T-helper 1 cell treated with Interleukin-12 subunit alpha and Interleukin-12 subunit beta and Interleukin-4 antibody, amounts not matched to agents 30 μg/mL and 1 μg/mL, for 36 hours (primary cell): ENCODE data around the gene RSRC1.
"Not testable (repeated sequence)": the region's sequence is repeated elsewhere in the genome, so short reads cannot be mapped to it uniquely, and the experiment has no call there.

Experiments
- H3K27ac Mint-ChIP-seq: one replicate; pipeline ENCODE4 v1.8.0; 2021; ENCODE audit warnings: mild to moderate bottlenecking, mixed read lengths
- H3K27me3 Mint-ChIP-seq: one replicate; pipeline ENCODE4 v1.8.0; 2021; ENCODE audit warnings: low read depth, mixed read lengths
- H3K36me3 Mint-ChIP-seq: one replicate; pipeline ENCODE4 v1.8.0; 2021; ENCODE audit warnings: low read depth, mixed read lengths
- H3K4me1 Mint-ChIP-seq: one replicate; pipeline ENCODE4 v1.8.0; 2021; ENCODE audit warnings: low read depth, mixed read lengths
- H3K4me3 Mint-ChIP-seq: one replicate; pipeline ENCODE4 v1.8.0; 2021; ENCODE audit warnings: mild to moderate bottlenecking, moderate library complexity, mixed read lengths
- H3K9me3 Mint-ChIP-seq: one replicate; pipeline ENCODE4 v1.8.0; 2021; ENCODE audit warnings: mixed read lengths

RSRC1 gene

DNA sequence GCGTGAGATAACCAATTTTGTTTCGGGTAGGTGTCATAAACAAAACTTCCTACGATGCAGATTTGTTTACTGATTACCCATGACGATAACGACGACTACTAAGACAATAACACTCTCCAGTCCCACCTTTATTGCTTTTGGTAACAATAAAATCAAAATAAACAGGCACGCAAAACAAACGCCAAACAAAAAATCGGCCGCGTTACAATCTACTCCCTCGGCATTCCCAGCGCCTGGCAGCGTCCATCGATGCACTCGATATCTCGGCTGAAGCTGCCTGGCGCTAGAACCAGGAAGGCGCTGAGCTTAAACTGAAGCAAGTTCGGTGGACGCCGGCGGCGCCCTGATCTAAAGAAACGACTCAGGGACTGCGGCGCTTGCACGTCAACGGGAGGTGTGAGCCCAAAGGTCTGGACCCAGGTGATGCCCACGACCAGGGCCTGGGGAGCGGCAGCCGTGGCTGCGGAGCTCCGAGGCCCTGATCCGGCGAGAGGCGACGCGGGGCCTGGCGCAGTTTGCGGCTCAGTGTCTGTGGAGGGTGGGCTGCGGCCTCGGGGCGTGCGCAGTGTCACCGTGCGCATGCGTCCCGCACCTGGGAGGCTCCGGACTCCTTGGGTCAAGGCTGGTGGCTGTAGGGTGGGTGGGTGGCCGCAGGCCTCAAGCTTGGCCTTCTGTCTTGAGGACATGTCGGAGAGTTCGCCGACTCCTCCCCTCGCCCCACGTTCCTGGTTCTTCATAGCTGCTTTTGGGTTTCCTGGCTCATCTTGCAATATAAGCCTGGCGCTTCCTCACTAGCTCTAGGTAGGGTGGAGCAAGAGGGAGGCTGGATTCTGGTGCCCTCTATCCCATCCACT, at the start of gene RSRC1:
RSRC1 (plus strand) TSS at position 286 of the 854 bp plus-strand sequence. CDS start 12,016 bp downstream, outside the sequence.
- Mint-ChIP-seq H3K27me3 (peaks cover 42% of the 10 kb centered on the region), H3K27ac (peak within 1 kb of the TSS; percentile 88), H3K4me3 (peak within 1 kb of the TSS; percentile 97), H3K4me1 (peaks cover 51% of the 10 kb centered on the region), H3K36me3 (peaks cover 34% of the 10 kb centered on the region), H3K9me3 (peaks cover 23% of the 10 kb centered on the region)

GRCh38 chr3:158065574-158065973, 44.3 kb upstream of the RSRC1 start:
- H3K4me3 Mint-ChIP-seq, H3K9me3 Mint-ChIP-seq, H3K27ac Mint-ChIP-seq, H3K4me1 Mint-ChIP-seq, H3K36me3 Mint-ChIP-seq, H3K27me3 Mint-ChIP-seq: not testable (repeated sequence)

- H3K27me3 Mint-ChIP-seq = peaks cover 5% of the 10 kb centered on the region
- H3K4me1 Mint-ChIP-seq = no peaks in the 10 kb centered on the region
- no peak overlapping the region for H3K4me3 Mint-ChIP-seq
- no peaks in the 10 kb centered on the region for H3K36me3 Mint-ChIP-seq
- no peaks in the 10 kb centered on the region for H3K9me3 Mint-ChIP-seq
- no peak overlapping the region for H3K27ac Mint-ChIP-seq
Observed at GRCh38 chr3:158072790-158073189, 37.1 kb upstream of the RSRC1 start.

GRCh38 chr3:158074591-158074990, 35.3 kb upstream of the RSRC1 start:
- H3K4me3 Mint-ChIP-seq = no peak overlapping the region
- no peaks in the 10 kb centered on the region for H3K36me3 Mint-ChIP-seq
- H3K4me1 Mint-ChIP-seq = no peaks in the 10 kb centered on the region
- no peak overlapping the region for H3K27ac Mint-ChIP-seq
- no peaks in the 10 kb centered on the region for H3K9me3 Mint-ChIP-seq
- peaks cover 5% of the 10 kb centered on the region for H3K27me3 Mint-ChIP-seq

- Mint-ChIP-seq H3K27ac (no peak overlapping the region), H3K9me3 (no peaks in the 10 kb centered on the region), H3K4me3 (no peak overlapping the region), H3K4me1 (no peaks in the 10 kb centered on the region), H3K27me3 (no peaks in the 10 kb centered on the region), H3K36me3 (no peaks in the 10 kb centered on the region)
Observed at GRCh38 chr3:158079599-158079998, 30.3 kb upstream of the RSRC1 start.

DNA sequence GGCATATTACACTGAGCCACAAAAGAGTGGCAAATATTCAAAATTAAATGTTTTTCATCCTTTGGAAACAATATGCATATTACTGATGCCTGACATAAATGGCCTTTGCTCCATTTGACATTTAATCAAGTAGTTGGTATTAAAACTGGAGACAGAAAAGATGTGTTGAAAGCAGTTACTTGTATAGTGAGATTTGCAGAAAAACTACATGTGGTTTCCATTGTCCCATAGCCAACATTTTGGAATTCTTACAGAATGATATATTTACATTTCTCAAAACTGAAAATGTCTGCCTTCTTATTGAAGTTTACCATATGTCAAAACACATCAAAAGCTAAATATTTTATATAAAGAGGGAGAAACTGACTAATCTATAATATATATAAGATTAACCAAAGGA, 25.2 kb upstream of the RSRC1 start:
- H3K4me1 Mint-ChIP-seq = no peaks in the 10 kb centered on the region
- no peaks in the 10 kb centered on the region for H3K36me3 Mint-ChIP-seq
- H3K27ac Mint-ChIP-seq = no peak overlapping the region
- no peak overlapping the region for H3K4me3 Mint-ChIP-seq
- no peaks in the 10 kb centered on the region for H3K9me3 Mint-ChIP-seq
- peaks cover 21% of the 10 kb centered on the region for H3K27me3 Mint-ChIP-seq

DNA sequence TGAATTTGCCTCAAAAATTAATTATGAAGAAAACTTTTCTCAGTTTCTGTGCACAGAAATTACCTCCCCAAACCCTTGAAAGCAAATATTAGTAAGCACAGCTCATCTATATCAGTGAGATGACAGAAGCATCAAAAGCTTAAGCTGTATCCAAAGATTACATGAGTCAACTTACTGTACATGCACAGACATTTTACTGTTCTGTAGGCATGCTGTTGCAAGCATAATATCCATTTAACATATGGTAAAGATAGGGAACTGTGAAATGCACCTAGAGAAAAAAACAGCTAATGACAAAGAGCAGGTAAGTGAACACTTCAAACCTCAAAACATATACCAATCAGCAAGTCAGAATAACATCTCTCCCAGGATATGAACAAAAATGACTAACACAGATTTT, 24.5 kb upstream of the RSRC1 start:
- H3K36me3 Mint-ChIP-seq = no peaks in the 10 kb centered on the region
- no peaks in the 10 kb centered on the region for H3K9me3 Mint-ChIP-seq
- H3K27ac Mint-ChIP-seq = no peak overlapping the region
- H3K4me1 Mint-ChIP-seq = no peaks in the 10 kb centered on the region
- peaks cover 28% of the 10 kb centered on the region for H3K27me3 Mint-ChIP-seq
- no peak overlapping the region for H3K4me3 Mint-ChIP-seq

DNA sequence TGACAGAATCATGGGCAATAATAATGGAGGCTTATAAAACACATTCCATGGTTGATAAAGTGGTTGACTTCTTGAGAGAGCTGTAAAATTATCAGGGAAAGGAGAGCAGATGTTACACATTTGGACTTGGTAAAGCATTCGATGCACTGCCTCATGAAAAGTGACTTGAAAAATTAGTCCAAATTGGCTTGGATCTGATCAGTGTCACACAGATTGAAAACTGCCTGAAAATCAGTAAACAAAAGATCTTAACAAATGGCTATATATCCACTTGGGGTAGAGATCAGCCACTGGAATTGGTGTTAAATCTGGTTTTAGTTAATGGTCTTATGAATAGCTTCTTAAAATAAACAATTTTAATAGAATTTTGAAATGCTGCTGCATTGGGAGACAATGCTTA, 24.0 kb upstream of the RSRC1 start:
- Mint-ChIP-seq H3K9me3 (no peaks in the 10 kb centered on the region), H3K4me3 (no peak overlapping the region), H3K27ac (no peak overlapping the region), H3K27me3 (peaks cover 34% of the 10 kb centered on the region), H3K36me3 (no peaks in the 10 kb centered on the region), H3K4me1 (no peaks in the 10 kb centered on the region)

DNA sequence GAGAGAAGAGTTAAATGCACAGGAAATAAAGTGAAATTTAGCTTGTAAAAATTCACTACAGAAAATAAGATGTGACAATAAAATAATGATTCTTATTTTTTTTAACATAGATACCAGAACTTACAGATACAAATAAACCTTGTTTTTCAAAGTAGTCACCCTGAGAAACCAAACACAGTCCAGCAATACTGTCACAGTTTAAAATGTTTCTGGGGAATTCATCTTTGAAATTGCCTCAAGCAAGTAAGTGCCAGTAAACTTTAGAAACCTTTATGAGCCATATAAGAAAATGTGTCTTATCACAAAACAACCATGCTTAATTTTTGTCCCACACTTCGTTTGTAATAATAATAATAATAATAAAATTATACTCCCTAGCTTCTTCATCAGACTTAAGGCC, 23.5 kb upstream of the RSRC1 start:
- no peaks in the 10 kb centered on the region for H3K9me3 Mint-ChIP-seq
- H3K36me3 Mint-ChIP-seq = no peaks in the 10 kb centered on the region
- H3K27me3 Mint-ChIP-seq = peaks cover 36% of the 10 kb centered on the region
- H3K4me1 Mint-ChIP-seq = no peaks in the 10 kb centered on the region
- no peak overlapping the region for H3K27ac Mint-ChIP-seq
- H3K4me3 Mint-ChIP-seq = no peak overlapping the region

- Mint-ChIP-seq H3K36me3 (no peaks in the 10 kb centered on the region), H3K4me3 (no peak overlapping the region), H3K27ac (no peak overlapping the region), H3K27me3 (peaks cover 40% of the 10 kb centered on the region), H3K9me3 (no peaks in the 10 kb centered on the region), H3K4me1 (no peaks in the 10 kb centered on the region)
Observed at GRCh38 chr3:158086776-158087175, 23.1 kb upstream of the RSRC1 start.

DNA sequence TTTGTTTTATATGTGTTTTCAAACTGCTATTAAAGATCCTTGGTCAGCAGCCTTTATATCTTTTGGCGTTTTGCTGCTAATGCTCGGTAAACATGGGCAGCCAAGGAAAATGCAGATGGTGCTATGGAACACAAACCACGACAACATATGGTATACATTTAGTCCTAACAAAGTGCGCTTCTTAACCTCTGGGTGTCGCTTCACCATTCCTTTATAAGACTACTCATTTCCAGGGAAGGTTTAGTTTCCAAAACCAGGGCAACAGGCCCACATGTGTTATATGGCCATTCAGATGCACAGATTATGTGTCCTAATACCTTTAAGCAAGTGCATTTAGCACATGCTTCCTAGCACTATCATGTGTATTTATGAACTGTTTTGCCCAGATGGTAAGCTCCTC, 18.4 kb upstream of the RSRC1 start:
- Mint-ChIP-seq H3K4me3 (no peak overlapping the region), H3K36me3 (no peaks in the 10 kb centered on the region), H3K9me3 (no peaks in the 10 kb centered on the region), H3K4me1 (peaks cover 2% of the 10 kb centered on the region), H3K27me3 (peaks cover 73% of the 10 kb centered on the region), H3K27ac (no peak overlapping the region)

DNA sequence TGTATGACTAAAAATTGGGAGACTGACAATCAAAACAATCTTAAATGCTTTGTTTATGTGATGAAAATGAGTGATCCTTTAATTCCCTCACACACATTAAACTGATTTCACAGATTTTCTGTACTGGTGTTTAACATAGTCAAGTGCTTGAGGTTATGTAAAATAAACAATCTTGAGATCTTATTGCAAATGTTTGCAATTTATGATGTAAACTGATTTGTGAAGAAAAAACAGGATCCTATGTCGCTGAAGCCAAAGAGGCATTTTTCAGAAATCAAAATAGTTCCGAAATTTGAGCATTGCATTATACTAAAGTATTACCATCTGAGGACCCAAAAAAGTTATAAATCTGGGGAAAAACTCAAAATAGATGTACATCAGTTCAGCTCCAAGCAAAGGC, 16.4 kb upstream of the RSRC1 start:
- no peak overlapping the region for H3K4me3 Mint-ChIP-seq
- no peak overlapping the region for H3K27ac Mint-ChIP-seq
- peaks cover 87% of the 10 kb centered on the region for H3K27me3 Mint-ChIP-seq

DNA sequence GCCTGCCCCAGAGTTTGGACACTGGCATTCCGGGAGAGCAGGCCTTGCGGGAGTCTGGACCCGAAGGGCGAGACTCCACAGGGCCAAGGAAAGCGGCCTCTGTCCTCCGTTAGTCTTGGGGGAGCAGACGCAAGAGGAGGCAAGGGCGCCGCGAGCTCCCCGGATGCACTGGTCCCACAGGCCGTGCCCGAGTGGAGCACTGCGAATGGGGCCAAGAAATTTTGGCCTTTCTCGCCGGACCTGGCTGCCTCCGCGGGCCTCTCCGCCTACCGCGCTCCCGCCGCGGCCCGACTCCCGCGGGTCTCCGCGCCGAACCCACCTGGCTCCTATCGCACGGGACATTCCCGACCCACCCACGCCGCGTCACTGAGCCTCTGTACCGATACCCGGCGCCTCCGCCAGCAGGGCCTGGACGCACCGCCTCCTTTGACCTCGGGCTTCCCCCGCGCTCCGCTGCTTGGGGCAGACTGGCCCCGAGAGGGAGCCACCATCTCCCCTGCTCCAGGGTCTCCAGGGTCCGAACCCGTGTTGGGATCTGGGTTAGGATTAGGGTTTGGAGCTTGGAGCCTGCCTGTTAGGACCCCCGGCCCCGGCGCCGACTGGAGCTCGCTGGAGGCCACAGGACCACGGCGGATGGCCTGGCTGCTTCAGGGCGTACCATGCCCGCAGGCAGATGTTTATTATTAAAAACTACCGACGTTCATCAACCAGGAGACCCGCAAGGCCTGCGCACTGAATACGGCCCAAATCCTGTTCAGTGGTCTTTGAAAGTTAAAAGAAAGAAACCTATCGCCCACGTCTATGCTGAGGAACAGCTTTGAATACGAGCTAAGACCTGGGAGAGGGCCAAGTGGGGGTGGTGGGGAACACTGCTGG, 15.4 kb upstream of the RSRC1 start:
- Mint-ChIP-seq H3K36me3 (no peaks in the 10 kb centered on the region), H3K27ac (no peak overlapping the region), H3K4me1 (peaks cover 10% of the 10 kb centered on the region), H3K27me3 (peaks cover 92% of the 10 kb centered on the region), H3K4me3 (no peak overlapping the region), H3K9me3 (no peaks in the 10 kb centered on the region)

More for the DNA sequence above, 16.4 kb upstream of the RSRC1 start:
- Mint-ChIP-seq H3K36me3 (no peaks in the 10 kb centered on the region), H3K4me1 (peaks cover 9% of the 10 kb centered on the region), H3K9me3 (no peaks in the 10 kb centered on the region)

DNA sequence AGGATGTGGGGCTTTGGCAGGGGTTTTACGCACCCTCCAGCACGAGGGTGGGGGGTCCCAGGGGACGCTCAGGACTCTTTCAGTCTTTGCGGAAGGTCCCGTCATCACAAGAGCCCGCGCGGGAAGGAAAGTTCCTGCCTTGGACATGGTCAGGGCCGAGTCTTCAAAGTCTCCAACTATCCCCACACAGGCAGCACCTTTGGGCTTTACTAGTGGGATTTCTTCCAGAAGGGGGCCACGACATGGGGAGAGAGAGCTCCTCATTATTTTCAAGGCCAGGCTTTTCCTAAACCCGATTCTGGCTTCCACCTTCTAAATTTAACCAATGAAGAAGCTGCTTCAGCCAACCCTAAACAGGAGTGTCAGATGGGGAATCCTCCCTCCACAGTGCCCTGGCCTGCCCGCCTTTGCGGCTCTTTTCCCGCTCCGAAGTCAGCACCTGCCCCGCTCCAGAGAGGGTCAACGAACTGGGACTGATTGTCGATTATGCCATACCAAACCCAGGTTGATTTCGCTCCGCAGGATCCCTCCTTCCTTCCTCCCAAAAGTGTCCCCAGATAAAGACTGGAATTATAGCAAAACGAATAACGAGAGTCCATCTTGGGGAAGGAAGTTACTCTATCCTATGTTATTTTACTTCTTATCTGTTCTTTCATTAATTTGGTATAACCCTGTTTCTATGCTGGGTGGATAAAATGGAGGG, 14.6 kb upstream of the RSRC1 start:
- Mint-ChIP-seq H3K36me3 (no peaks in the 10 kb centered on the region), H3K27me3 (peaks cover 92% of the 10 kb centered on the region), H3K9me3 (no peaks in the 10 kb centered on the region), H3K4me3 (peak overlapping the region; percentile 37), H3K4me1 (peaks cover 10% of the 10 kb centered on the region), H3K27ac (no peak overlapping the region)
